Stimulated activated effector memory CD8-positive, alpha-beta T cell treated with anti-CD3 and anti-CD28 coated beads, Interleukin-12 subunit alpha, Interleukin-12 subunit beta, amount 100 ng/mL, for 72 hours (primary cell): ENCODE measurements around the gene MRPS26.

Experiments
- ATAC-seq: fragments of 150-1000 bp; cut with Tn5 transposase; 2 replicates; pipeline ENCODE4 v1.10.0; 2021
- DNase-seq, 2 donors: peaks; one replicate each; pipeline ENCODE4 v3.0.0; 2021 to 2022; ENCODE audit warnings: low spot score in 2 of 2
- H3K27ac Mint-ChIP-seq: one replicate; pipeline ENCODE4 v1.8.0; 2022; ENCODE audit warnings: mild to moderate bottlenecking, mixed read lengths
- H3K36me3 Mint-ChIP-seq: one replicate; pipeline ENCODE4 v1.8.0; 2022; ENCODE audit warnings: mild to moderate bottlenecking, mixed read lengths
- H3K4me1 Mint-ChIP-seq: one replicate; pipeline ENCODE4 v1.8.0; 2022; ENCODE audit warnings: mixed read lengths
- H3K4me3 Mint-ChIP-seq: one replicate; pipeline ENCODE4 v1.8.0; 2022; ENCODE audit warnings: mild to moderate bottlenecking, mixed read lengths
- H3K9me3 Mint-ChIP-seq: one replicate; pipeline ENCODE4 v1.8.0; 2022; ENCODE audit warnings: mixed read lengths

MRPS26 gene

DNA sequence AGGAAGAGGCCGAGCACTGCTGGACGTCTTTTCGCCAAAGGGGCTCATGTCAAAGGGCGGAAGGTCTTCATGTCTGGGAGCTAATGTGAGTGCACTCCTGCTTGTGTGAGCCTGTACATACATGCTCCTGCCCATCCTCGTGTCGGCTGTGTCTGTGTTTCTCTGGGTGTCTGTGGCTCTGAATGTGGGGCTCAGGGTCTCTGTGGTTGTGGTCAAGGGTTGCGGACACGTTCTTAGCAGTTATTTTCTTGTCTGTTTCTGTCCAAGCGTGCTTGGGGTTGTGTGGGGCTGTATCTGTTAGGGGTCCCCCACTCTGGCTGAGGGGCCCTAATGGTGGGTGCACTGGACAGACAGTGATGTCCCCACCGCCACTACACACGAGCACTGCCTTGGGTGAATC is 35.8 kb downstream of the MRPS26 start:
- no peaks in the 10 kb centered on the region for H3K9me3 Mint-ChIP-seq
- H3K4me1 Mint-ChIP-seq: peaks cover 11% of the 10 kb centered on the region
- H3K36me3 Mint-ChIP-seq: no peaks in the 10 kb centered on the region
- H3K27ac Mint-ChIP-seq: no peak overlapping the region
- peak overlapping the region; percentile 20 for H3K4me3 Mint-ChIP-seq
- DNase-seq (no peak), ATAC-seq (no peak)

DNA sequence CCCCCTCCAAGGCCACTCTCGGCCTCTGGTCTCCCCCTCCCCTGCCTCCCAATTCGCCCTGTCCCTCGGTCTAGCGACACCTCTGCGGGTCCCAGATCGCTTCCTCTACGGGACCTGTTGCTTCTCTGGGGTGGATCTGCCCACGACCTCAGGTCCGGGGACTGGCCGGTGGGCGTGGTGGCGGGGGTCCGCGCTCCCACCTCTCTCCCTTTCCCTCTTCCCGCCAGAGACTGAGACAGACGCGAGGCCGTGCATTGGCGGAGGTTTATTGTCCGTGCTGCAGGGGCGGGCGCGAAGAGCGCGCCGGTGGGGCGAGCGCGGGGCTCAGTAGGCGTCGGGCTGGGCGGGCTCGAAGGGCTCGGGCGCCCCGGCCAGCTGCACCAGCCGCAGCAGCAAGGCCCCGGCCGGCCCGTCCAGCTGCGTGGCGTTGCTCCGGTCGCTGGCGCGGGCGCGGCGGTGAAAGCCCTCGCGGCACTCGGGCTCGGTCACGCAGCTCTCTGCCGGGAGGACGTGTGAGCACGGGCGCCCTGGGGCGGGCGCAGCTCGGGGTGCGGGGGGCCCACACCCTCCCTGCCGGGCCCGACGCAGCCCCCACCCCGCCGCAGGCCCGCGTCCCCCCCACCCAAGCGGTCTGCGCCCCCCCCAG is 36.6 kb downstream of the MRPS26 start:
- no peak overlapping the region for H3K27ac Mint-ChIP-seq
- no peak for DNase-seq
- H3K4me1 Mint-ChIP-seq: peaks cover 11% of the 10 kb centered on the region

DNA sequence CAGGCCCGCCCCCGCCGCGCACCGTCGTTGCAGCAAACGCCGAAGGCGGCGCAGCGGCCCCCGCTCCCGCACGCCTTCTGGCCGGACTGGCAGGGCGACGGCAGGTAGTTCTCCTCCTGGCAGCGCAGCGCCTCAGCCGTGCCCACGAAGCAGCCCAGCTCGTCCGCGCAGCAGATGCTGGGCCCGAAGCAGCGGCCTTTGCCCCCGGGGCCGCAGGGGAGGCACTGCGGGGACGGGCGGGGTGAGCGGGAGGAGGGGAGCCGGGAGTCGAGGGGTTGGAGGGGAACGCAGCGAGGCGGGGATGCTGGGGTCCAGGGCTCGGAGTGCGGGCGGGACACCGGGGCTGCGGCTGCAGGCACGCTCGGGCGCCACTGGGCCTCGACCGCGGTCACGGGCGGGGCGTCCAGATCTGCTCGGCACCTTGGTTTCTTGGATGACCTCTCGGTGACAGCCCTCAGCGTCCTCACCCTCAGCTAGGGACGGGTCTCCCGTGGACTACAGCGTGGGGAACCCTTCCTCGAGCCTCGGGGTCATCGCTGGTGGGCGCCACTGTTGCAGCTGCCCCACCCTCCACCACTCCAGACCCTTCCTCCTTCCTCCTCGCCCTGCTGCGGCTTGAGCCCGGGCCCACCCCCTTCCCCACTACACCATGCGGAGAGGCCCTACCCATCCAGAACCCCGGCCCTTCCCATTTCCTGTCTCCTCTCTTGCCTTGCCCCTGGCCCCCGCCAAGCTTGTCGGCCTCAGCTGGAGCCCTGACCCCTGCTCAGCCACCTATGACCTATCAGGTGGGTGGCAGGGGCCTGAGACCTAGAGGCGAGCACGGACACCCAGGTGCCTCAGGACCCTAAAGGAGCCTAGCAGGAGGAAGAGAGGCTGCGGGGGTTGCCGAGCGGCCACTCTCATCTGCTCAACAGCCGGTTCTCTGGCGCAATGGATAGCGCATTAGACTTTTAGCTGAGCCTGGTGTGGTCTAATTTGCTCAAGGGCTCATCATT is 37.4 kb downstream of the MRPS26 start:
- peak; percentile 6 for ATAC-seq
- peaks cover 11% of the 10 kb centered on the region for H3K4me1 Mint-ChIP-seq
- no peak for DNase-seq
- H3K4me3 Mint-ChIP-seq: peak overlapping the region; percentile 61
- H3K9me3 Mint-ChIP-seq: no peaks in the 10 kb centered on the region
- H3K27ac Mint-ChIP-seq: no peak overlapping the region
- H3K36me3 Mint-ChIP-seq: no peaks in the 10 kb centered on the region

More for the DNA sequence above, 36.6 kb downstream of the MRPS26 start:
- H3K36me3 Mint-ChIP-seq: no peaks in the 10 kb centered on the region
- peak overlapping the region; percentile 20 for H3K4me3 Mint-ChIP-seq
- no peaks in the 10 kb centered on the region for H3K9me3 Mint-ChIP-seq
- ATAC-seq: peak; percentile 41

DNA sequence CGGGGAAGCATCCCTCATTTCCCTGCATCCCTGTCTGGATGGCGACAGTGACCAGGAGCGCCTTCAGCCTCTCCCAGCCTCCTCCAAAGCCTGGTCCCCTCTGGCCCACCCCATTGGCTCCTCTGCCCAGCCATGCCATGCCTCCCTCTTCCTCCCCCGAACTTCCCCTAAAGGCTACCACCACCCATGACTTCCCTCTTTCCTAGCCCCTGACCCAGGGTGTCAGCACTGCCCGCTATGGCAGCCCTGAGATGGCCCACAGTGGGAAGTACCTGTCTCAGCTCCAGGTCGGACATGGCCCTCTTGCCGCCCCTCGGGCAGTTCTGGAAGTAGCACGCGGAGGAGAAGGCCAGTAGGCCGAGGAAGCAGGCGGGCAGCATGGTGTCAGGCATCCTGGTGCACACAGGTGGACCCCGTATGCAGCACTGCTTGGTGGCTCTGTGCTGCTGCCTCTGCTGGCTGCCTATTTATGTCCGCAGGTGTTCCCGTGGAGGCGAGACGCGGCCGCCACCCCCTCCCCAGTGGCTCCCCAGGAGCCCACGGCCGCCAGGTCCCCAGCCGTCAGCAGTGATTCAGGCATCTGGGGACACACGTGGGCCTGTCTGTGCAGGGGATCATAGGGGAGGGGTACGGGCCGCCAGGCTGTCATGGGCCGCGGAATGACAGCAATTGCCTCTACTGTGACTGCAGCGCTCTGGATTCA is 38.6 kb downstream of the MRPS26 start, which contains the start of gene AVP:
TSS of gene AVP (minus strand) at position 442 of the 703 bp plus-strand sequence. CDS start at position 392, 50 bp downstream.
- peak within 1 kb of the TSS; percentile 61 for H3K4me3 Mint-ChIP-seq
- ATAC-seq (no peak), DNase-seq (no peak)
- no peak within 1 kb of the TSS for H3K27ac Mint-ChIP-seq
- H3K4me1 Mint-ChIP-seq: peaks cover 11% of the 10 kb centered on the region
- H3K36me3 Mint-ChIP-seq: no peaks in the 10 kb centered on the region
- H3K9me3 Mint-ChIP-seq: no peaks in the 10 kb centered on the region

DNA sequence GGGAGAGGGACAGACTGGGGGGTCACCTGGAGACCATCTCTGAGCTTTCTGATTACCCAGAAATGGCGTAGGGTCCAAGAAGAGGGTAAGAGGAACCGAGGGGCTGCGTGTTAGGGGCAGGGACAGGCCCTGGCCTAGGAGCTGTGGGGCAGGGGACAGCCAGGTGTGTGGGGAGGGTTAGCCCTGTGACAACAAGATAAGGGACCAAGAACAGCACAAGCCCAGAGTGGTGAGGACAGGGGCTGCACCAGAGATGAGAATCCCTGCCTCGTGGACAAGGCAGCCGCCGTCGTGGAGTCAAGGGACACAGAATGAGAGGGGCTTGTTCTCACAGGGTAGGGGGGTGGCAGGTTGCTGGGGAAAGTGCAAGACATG is 39.1 kb downstream of the MRPS26 start:
- ATAC-seq (no peak), DNase-seq (no peak)
- no peak overlapping the region for H3K4me3 Mint-ChIP-seq
- no peaks in the 10 kb centered on the region for H3K9me3 Mint-ChIP-seq
- H3K27ac Mint-ChIP-seq: no peak overlapping the region
- H3K4me1 Mint-ChIP-seq: peaks cover 11% of the 10 kb centered on the region
- H3K36me3 Mint-ChIP-seq: no peaks in the 10 kb centered on the region

DNA sequence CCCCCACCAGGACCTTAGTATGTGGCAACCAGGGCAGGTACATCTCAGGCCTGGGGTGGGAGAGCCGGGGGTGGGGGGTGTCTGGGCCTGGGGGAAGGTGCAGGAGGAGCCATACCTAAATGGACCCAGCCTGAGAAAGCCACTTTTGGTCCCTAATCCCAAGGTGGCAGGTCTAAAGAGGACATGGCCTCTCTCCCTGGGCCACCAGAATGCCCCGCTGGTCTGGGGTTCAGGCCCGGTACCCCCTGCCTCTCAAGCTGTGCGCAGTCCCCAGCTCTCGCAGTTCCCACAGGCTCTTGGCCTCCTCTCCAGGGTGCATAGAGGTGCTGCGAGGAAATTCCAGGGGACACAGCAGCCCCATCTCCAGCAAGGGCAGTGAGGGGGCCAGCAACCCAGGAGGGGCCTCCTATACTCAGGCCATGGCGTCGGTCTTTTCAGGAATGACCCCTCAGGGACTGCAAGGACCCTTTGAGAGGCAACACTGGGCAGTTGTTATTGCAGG is 39.8 kb downstream of the MRPS26 start:
- no peaks in the 10 kb centered on the region for H3K36me3 Mint-ChIP-seq
- H3K27ac Mint-ChIP-seq: no peak overlapping the region
- no peaks in the 10 kb centered on the region for H3K9me3 Mint-ChIP-seq
- H3K4me3 Mint-ChIP-seq: no peak overlapping the region
- H3K4me1 Mint-ChIP-seq: peaks cover 11% of the 10 kb centered on the region
- no peak for DNase-seq
- no peak for ATAC-seq

DNA sequence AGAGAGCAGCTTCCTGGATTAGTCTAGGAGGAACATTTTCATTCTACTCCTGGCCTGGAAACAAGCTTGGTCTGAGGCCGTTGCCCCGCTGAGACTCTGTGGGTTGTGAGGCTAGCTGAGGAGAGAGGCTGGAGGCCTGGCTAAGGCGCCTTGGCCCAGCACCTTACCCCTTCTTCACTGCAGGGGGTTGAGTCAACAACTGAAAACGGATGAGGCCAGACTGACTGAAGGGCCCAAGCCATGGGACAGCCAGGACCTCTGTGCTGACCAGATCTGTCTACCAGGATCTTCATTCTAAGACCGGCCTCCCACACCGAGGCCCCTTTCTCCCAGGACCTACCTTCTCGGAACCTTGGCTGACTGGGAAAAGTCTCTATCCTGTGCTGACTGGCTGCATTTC is 42.2 kb downstream of the MRPS26 start:
- ATAC-seq: no peak
- no peaks in the 10 kb centered on the region for H3K36me3 Mint-ChIP-seq
- no peak overlapping the region for H3K27ac Mint-ChIP-seq
- no peak for DNase-seq
- H3K4me1 Mint-ChIP-seq: peaks cover 16% of the 10 kb centered on the region
- H3K9me3 Mint-ChIP-seq: no peaks in the 10 kb centered on the region
- no peak overlapping the region for H3K4me3 Mint-ChIP-seq

DNA sequence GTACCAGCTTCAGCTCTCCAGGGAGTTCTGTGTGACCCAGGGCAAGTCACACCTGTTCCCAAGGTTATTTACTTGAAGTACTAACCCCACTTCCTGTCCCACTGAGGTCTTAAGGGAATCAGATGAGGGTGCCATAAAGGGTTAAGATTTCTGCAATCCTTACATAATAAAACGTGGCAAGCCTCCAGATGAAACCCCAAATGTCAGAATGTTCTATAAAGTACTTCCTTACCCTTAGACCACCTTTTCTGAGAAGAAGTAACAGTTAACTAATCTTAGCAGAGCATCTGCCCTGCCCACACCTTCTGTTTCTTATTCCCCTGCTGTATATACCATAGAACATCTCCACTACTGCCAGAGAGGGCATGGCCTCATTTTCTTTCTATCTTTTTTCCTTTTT is 44.7 kb downstream of the MRPS26 start:
- DNase-seq (no peak), ATAC-seq (no peak)
- Mint-ChIP-seq H3K4me1 (peaks cover 6% of the 10 kb centered on the region), H3K9me3 (no peaks in the 10 kb centered on the region), H3K27ac (no peak overlapping the region), H3K36me3 (no peaks in the 10 kb centered on the region), H3K4me3 (no peak overlapping the region)

DNA sequence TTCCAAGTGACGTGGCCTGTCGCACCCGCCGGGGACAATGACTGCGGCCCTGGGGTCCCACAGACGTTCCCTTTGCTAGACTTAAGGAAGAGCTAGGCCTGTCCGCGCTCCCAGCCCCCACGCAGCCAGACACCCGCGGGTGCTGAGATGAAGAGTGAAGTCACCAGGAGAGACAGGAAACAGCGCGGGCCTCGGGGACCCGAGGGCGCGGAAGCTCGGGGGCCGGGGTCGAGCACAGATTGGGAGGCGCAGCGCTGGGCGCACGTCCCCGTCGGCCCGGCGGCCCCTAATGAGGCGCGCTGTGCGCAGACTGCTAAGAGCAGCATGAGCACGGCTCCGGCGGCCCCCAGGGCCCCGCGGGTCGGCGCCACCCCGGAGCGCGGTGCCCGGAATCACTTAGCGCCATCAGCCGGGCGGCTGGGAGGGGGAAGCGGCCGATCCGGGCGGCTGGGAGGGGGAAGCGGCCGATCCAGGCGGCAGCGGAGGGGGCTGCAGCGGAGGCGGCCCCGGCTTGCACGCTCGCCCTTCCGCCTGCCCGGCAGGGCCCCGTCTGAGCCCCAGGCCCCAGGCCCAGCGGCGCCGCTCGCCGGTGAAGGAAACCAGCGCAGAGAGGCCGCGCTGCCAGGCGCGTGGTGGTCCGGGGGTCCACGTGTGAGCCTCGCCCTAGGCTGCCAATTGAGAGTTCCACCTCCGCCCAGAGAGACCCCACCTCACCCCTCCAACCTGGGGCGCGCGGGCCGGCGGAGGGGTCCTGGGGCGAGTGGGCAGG is 46.9 kb downstream of the MRPS26 start:
- H3K4me3 Mint-ChIP-seq: peak overlapping the region; percentile 71

DNA sequence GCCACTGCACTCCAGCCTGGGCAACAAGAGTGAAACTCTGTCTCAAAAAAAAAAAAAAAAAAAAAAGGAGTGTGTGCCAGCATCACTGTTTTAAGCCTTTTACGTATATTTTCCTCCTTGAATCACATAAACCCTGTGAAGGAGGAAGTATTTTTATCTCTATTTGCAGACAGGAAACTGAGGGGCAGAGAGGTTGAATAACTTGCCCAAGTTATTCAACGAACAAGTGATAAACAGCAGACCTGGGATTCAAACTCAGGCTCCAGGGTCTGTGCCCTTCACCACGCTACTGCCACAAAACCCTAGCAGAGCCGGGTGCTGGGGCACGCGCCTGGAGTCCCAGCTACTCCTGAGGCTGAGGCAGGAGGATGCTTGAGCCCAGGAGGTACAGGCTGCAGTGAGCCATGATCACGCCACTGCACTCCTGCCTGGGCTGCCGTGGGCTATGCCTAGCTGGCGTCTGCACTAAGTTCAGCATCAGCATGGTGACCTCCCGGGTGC is 48.1 kb downstream of the MRPS26 start:
- H3K36me3 Mint-ChIP-seq: no peaks in the 10 kb centered on the region
- DNase-seq: no peak
- H3K9me3 Mint-ChIP-seq: no peaks in the 10 kb centered on the region
- no peak overlapping the region for H3K4me3 Mint-ChIP-seq
- peaks cover 6% of the 10 kb centered on the region for H3K4me1 Mint-ChIP-seq
- H3K27ac Mint-ChIP-seq: no peak overlapping the region
- no peak for ATAC-seq

More for the DNA sequence above, 46.9 kb downstream of the MRPS26 start:
- DNase-seq: no peak
- H3K36me3 Mint-ChIP-seq: no peaks in the 10 kb centered on the region
- peaks cover 6% of the 10 kb centered on the region for H3K4me1 Mint-ChIP-seq
- no peaks in the 10 kb centered on the region for H3K9me3 Mint-ChIP-seq
- peak; percentile 67 for ATAC-seq
- H3K27ac Mint-ChIP-seq: peak overlapping the region; percentile 50

DNA sequence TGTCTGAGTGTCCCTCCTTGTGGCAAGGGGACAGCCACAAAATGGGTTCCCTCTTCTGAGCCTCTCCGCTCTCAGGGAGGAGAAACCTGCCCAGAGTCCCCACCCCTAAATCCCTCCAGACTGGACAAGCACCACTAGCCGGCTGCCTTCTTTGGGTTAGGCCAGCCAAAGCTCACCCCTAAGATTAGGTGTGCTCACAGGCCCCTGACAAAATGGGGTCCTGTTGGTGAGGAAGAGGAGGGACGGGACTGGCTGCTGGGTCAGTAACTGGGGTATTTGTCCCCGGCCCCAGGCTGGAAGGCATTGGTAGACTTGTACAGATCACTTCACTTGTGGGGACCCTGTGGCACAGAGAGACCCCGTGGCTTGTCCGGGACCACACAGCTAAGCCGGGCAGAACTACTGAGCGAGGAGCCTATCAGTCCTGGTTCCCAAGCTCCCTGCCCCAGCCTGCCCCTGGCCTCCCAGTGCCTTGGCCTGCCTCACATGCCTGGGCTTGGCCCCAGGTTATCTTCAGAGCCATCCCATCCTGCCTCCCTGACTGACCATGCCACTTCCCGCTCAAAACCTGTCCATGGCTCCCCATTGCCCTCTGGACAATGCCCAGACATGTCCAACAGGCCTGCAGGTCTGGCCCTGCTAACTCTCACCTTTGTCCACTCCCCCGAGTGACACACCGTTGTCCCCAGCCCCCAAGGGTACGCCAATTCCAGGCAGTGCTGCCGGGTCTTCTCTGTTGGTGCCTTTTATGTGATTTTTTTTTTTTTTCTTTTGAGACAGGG is 49.2 kb downstream of the MRPS26 start:
- Mint-ChIP-seq H3K27ac (peak overlapping the region; percentile 43), H3K36me3 (no peaks in the 10 kb centered on the region), H3K4me3 (no peak overlapping the region), H3K4me1 (peaks cover 6% of the 10 kb centered on the region), H3K9me3 (no peaks in the 10 kb centered on the region)
- no peak for ATAC-seq
- DNase-seq: no peak
